Neural cell (in vitro differentiated cells): ENCODE measurements around the gene TSPAN32. TPM values are rescaled to one million over a fixed set of nuclear protein-coding genes. Genes with fewer than 3 reads are reported as not detected.

Source experiments
- H2AFZ ChIP-seq: fragments of 200-600, 300-800 bp; sonication (generic), shearing (Covaris generic); 2 replicates; pipeline ENCODE4 v1.6.0; 2014; ENCODE audit warnings: low read depth, mild to moderate bottlenecking, antibody characterized with exemption, low read length, moderate library complexity
- H3F3A ChIP-seq: fragments of 200-600 bp; shearing (Covaris generic); 2 replicates; pipeline ENCODE4 v1.6.1; 2016; ENCODE audit warnings: mild to moderate bottlenecking, moderate library complexity, mixed read lengths, antibody characterized with exemption, low read length; ENCODE audit not compliant: insufficient read depth, poor library complexity, severe bottlenecking
- H3K27ac ChIP-seq: fragments of 200-600, 300-800 bp; sonication (generic), shearing (Covaris generic); 2 replicates; pipeline ENCODE4 v1.5.1; 2014; ENCODE audit warnings: mild to moderate bottlenecking, low read length, moderate library complexity
- H3K27me3 ChIP-seq: fragments of 300-800, 200-600 bp; sonication (generic), shearing (Covaris generic); 2 replicates; pipeline ENCODE4 v1.6.0; 2014; ENCODE audit warnings: mild to moderate bottlenecking, low read depth, low read length, moderate library complexity; ENCODE audit not compliant: insufficient read depth
- H3K36me3 ChIP-seq: fragments of 300-800, 200-600 bp; sonication (generic), shearing (Covaris generic); 2 replicates; pipeline ENCODE4 v1.5.1; 2014; ENCODE audit warnings: mild to moderate bottlenecking, antibody characterized with exemption, low read length, moderate library complexity; ENCODE audit not compliant: insufficient read depth
- H3K4me2 ChIP-seq: fragments of 300-800, 200-600 bp; sonication (generic), shearing (Covaris generic); 2 replicates; pipeline ENCODE4 v1.6.0; 2014; ENCODE audit warnings: mild to moderate bottlenecking, low read length
- H3K4me3 ChIP-seq: fragments of 300-800, 200-600 bp; sonication (generic), shearing (Covaris generic); 2 replicates; pipeline ENCODE4 v1.5.1; 2014; ENCODE audit warnings: mild to moderate bottlenecking, low read length, moderate library complexity
- H3K79me2 ChIP-seq: fragments of 200-600 bp; shearing (Covaris generic); replicated peaks from 2 replicates; pipeline ENCODE4 v1.6.0; 2014; ENCODE audit warnings: mild to moderate bottlenecking, low read length, moderate library complexity; ENCODE audit not compliant: insufficient read depth
- H3K9ac ChIP-seq: fragments of 300-800, 200-600 bp; sonication (generic), shearing (Covaris generic); 2 replicates; pipeline ENCODE4 v1.6.1; 2016; ENCODE audit warnings: mild to moderate bottlenecking, low read length, mixed read lengths
- H3K9me2 ChIP-seq: fragments of 200-600 bp; shearing (Covaris generic); 2 replicates; pipeline ENCODE4 v1.6.1; 2016; ENCODE audit warnings: mild to moderate bottlenecking, low read length, mixed read lengths; ENCODE audit not compliant: insufficient read depth
- H3K9me3 ChIP-seq: fragments of 200-600, 300-800 bp; sonication (generic), shearing (Covaris generic); 2 replicates; pipeline ENCODE4 v1.6.1; 2016; ENCODE audit warnings: mild to moderate bottlenecking, mixed run types, low read length, moderate library complexity, mixed read lengths
- H4K20me1 ChIP-seq: fragments of 200-600 bp; shearing (Covaris generic); 2 replicates; pipeline ENCODE4 v1.6.1; 2016; ENCODE audit warnings: mild to moderate bottlenecking, mixed run types; ENCODE audit not compliant: insufficient read depth
- CTCF ChIP-seq: fragments of 450-650 bp; IDR thresholded peaks from 2 replicates; pipeline ENCODE4 v1.5.1; 2014; ENCODE audit warnings: antibody characterized with exemption, mild to moderate bottlenecking, moderate library complexity; ENCODE audit not compliant: poor library complexity, severe bottlenecking
- EP300 ChIP-seq: fragments of 450-650 bp; conservative IDR thresholded peaks from 2 replicates; pipeline ENCODE4 v1.6.1; 2014; ENCODE audit warnings: antibody characterized with exemption, mild to moderate bottlenecking, moderate library complexity; ENCODE audit not compliant: poor library complexity, severe bottlenecking
- EZH2 ChIP-seq: fragments of 200-600, 300-800 bp; shearing (Covaris generic), sonication (generic); IDR thresholded peaks from 2 replicates; pipeline ENCODE4 v1.6.1; 2014; ENCODE audit warnings: antibody characterized with exemption, low read length, borderline replicate concordance, mild to moderate bottlenecking; ENCODE audit not compliant: insufficient read depth, poor library complexity, severe bottlenecking
- MXI1 ChIP-seq: fragments of 450-650 bp; conservative IDR thresholded peaks from 2 replicates; pipeline ENCODE4 v1.6.1; 2014; ENCODE audit warnings: antibody characterized with exemption, mild to moderate bottlenecking; ENCODE audit not compliant: poor library complexity, severe bottlenecking
- POLR2AphosphoS5 ChIP-seq: IDR thresholded peaks from 2 replicates; pipeline ENCODE4 v1.6.1; 2012
- RAD21 ChIP-seq: fragments of 450-650 bp; conservative IDR thresholded peaks from 2 replicates; pipeline ENCODE4 v1.6.1; 2014; ENCODE audit warnings: antibody characterized with exemption, mild to moderate bottlenecking, moderate library complexity
- REST ChIP-seq: IDR thresholded peaks from 2 replicates; pipeline ENCODE4 v1.6.1; 2012; ENCODE audit warnings: borderline replicate concordance
- SMC3 ChIP-seq: fragments of 450-650 bp; conservative IDR thresholded peaks from 2 replicates; pipeline ENCODE4 v1.6.1; 2014; ENCODE audit warnings: antibody characterized with exemption, mild to moderate bottlenecking, moderate library complexity; ENCODE audit not compliant: poor library complexity
- TAF1 ChIP-seq: IDR thresholded peaks from 2 replicates; pipeline ENCODE4 v1.6.1; 2012; ENCODE audit warnings: low read depth
- polyA plus RNA-seq: library from polyadenylated mRNA; depleted of rRNA; stranded (reverse); fragments of >200 nt; gene quantifications from 2 replicates; pipeline ENCODE4 v1.2.3, GENCODE V29; 2014

Gene TSPAN32
- polyA plus RNA-seq, 1 donor from 2014 or later = not detected

- Histone ChIP-seq H3K9me3 (no peaks in the 10 kb centered on the region), H3K9me2 (no peaks in the 10 kb centered on the region), H2AFZ (no peak overlapping the region), H3K4me2 (no peak overlapping the region), H3K4me3 (no peak overlapping the region), H3K9ac (no peak overlapping the region), H4K20me1 (no peaks in the 10 kb centered on the region), H3K36me3 (no peaks in the 10 kb centered on the region), H3K79me2 (no peaks in the 10 kb centered on the region), H3K27me3 (peaks cover 43% of the 10 kb centered on the region), H3K27ac (no peak overlapping the region), H3F3A (no peaks in the 10 kb centered on the region)
- TF ChIP-seq REST (no peak), MXI1 (no peak), RAD21 (no peak), CTCF (no peak), POLR2AphosphoS5 (no peak), EP300 (no peak), SMC3 (no peak), TAF1 (no peak), EZH2 (no peak)
Measured at GRCh38 chr11:2273771-2274170, 28.0 kb upstream of the TSPAN32 start.

GRCh38 chr11:2275334-2276279, 26.2 kb upstream of the TSPAN32 start:
- no peak overlapping the region for H2AFZ ChIP-seq
- no peak overlapping the region for H3K4me3 ChIP-seq
- H3K9me3 ChIP-seq = no peaks in the 10 kb centered on the region
- TF ChIP-seq EP300 = no peak
- no peaks in the 10 kb centered on the region for H3K9me2 ChIP-seq
- no peak overlapping the region for H3K9ac ChIP-seq
- no peaks in the 10 kb centered on the region for H3K36me3 ChIP-seq
- no peaks in the 10 kb centered on the region for H4K20me1 ChIP-seq
- H3F3A ChIP-seq = no peaks in the 10 kb centered on the region
- no peak overlapping the region for H3K27ac ChIP-seq
- peaks cover 27% of the 10 kb centered on the region for H3K27me3 ChIP-seq
- H3K79me2 ChIP-seq = no peaks in the 10 kb centered on the region
- no peak overlapping the region for H3K4me2 ChIP-seq
